CD4-positive, alpha-beta T cell treated with Interleukin-4 for 1 hour (primary cell): ENCODE measurements around the gene MAMLD1.
A peak's percentile ranks its signal among the peaks of the same experiment; 100 is the strongest.

Source experiments
- DNase-seq, 2 donors: peaks; one replicate each; pipeline ENCODE4 v3.0.0-alpha.2; 2020 to 2022

Gene MAMLD1

DNA sequence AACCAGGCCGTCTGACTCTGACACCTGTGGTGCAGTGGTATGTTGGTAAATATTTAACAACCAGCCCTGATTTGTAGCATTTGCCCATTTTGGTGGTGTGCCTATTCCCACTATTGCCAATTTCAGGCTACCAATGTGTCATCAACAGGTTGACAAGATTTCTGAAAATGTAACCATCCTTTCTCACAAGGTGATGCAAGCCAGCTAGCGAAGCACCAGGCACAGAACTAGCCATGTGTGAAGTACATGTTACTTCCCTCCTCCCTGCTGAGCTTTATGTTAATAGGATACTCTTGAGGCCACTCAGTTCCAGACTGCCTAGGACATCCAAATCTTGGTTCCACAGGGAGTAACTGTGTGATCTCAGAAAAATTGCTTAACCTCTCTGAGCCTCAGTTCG is 7.2 kb upstream of the MAMLD1 start:
- DNase-seq: no peak

DNA sequence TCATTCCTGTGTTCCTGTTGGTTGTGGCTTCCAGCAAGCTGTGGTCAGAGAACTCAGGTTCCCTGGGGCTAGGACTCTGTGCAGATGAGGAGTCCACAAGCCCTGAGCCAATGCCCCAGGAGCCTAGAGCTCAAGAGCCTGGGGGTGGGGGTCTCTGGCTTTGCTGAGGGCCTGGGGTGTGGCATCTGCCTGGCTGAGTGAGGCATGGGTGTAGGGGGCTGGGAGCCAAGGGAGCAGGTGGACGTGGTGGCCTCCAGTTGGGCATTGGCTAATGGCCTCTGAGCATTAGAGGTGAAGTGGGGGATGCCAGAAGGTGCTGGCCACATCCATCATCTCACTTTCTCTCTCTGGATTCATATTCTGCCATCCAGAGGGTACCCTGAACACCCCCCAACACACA is 5.3 kb upstream of the MAMLD1 start:
- DNase-seq: no peak

- DNase-seq: no peak
These were observed 4.5 kb upstream of the MAMLD1 start for GRCh38 chrX:150358651-150359050.

GRCh38 chrX:150360331-150360730 is 2.8 kb upstream of the MAMLD1 start:
- no peak for DNase-seq

DNA sequence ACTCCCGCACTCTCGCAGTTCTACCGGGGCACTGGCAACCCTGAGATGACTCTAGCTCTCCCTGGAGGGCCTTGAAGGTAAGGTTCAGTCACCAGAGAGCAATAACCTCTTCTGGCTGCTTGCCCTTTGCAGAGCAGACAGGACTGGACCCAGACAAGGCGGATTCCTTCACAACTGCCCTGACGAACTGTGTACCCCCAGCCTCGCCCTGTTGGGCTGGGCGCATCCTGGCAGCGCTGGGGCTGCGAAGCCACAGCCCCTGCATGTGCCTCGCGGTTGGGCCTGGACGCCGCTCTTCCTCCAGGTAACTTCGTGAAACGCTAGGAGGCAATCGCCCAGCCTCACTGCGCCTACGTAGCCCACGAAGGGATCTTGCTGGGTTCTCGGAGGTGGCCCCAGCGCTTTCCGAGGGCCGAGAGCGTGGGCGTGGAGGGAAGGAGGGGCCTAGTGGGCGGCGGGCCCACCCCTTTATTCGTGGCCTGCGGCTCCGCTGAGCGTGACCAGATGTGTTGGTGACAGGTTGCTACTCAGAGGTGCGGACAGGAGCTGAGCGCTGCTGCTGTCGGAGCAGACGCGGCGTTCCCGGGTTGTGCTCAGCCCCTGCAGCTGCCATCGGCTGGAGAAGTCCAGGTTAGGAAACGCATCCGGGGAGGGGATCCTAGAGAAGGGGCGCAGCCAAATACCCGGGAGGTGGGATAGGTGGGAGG is 1.9 kb upstream of the MAMLD1 start:
- DNase-seq: peak in 1 of 2 donors; percentile 36

DNA sequence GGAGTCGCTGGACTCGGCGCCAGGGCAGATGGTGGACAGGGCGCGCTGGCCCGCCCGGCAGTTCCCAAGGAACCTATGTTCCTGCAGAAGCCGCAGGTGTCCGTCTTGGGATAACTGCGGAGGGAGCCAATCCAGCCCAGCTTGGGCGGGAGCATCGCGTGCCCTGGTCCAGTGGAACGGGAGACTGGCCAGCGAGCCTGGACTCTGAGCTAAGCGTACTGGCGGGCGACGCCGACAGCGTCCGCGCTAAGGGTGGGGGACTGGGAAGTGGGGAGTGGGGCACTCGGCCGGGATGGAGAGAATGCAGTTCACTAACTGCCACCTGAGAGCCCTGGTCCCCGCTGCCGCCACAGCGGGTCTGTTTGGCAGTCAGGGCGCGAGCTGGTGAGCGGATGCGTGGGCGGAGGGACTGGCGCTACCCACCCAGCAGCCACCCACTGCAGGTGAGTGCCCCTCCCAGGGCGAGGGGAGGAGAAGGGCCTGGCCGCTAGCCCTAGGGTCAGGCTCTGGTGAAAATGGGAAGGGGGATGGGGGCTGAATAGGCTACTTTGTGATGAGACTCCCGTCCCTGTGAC is 1.3 kb upstream of the MAMLD1 start:
- DNase-seq: peak in 1 of 2 donors; percentile 10

- peak in 1 of 2 donors; percentile 2 for DNase-seq
These were observed 637 bp downstream of the MAMLD1 start for GRCh38 chrX:150363561-150364346.

- peak in 1 of 2 donors; percentile 8 for DNase-seq
These were observed 1.4 kb downstream of the MAMLD1 start for GRCh38 chrX:150364347-150365050.

- DNase-seq: peak; percentile 51 to 64
These were observed 2.2 kb downstream of the MAMLD1 start for GRCh38 chrX:150365051-150365989.

- DNase-seq: peak in 1 of 2 donors; percentile 6
These were observed 3.1 kb downstream of the MAMLD1 start for GRCh38 chrX:150365990-150366911.

- DNase-seq: peak in 1 of 2 donors; percentile 5
These were observed 3.9 kb downstream of the MAMLD1 start for GRCh38 chrX:150366951-150367545.

DNA sequence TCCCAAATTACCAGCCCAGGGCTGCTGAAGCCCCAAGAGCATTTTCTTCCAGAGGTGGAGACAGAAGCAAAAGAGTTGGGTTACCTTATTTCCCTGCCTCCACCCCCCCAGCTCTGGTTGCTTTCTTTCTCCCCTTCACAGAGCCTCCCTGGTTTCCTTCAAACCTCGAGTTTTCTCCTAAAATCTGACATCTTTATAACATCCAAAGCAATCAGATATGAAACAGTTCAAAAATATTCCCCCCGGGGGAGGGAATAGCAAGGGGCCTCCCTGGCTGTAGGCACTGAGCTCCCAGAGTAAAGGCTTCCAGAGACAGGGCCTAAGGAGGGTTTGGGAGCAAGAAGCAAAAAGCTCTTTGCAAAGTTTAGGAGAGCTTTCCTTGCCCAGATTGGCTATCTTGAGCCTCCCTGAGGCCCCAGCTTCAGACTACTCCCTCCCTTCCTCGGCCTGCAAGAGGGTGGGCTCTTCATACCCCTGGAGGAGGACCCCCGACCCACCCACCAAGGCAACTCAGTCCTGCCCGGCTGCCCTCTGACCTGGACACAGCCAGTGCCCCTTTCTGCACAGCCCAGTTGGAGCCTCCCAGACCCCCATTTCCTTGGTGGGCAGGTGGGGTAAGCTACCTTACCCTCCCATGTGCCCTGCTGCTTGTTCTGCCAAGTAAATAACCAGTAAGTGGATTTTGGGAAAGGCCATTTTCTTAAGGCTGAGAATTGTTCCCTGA is 7.6 kb downstream of the MAMLD1 start:
- DNase-seq: no peak

GRCh38 chrX:150371877-150372276 is 8.8 kb downstream of the MAMLD1 start:
- DNase-seq: no peak

- no peak for DNase-seq
These were observed 9.2 kb downstream of the MAMLD1 start for GRCh38 chrX:150372280-150372679.

DNA sequence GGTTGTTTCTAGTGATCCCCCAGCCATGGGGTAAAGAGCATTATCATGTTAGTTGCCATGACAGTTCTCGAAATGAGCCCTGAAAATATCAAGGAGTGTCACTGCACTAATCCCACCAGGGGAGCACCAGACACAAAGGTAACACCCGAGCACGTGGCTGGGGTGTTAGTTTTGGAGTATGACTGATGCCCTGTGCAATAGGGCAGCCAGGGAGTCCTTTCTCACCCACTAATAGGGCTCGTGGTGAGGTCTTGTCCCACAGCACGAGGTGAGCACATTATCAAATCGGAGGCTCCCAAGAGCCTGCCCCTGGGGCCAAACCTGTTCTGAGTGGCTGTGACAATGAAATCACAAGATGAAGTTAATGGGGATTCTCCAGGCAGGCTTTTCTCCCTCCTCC is 9.6 kb downstream of the MAMLD1 start:
- no peak for DNase-seq

GRCh38 chrX:150375243-150375770 is 12.2 kb downstream of the MAMLD1 start:
- no peak for DNase-seq

GRCh38 chrX:150377005-150377404 is 13.9 kb downstream of the MAMLD1 start:
- DNase-seq: no peak

DNA sequence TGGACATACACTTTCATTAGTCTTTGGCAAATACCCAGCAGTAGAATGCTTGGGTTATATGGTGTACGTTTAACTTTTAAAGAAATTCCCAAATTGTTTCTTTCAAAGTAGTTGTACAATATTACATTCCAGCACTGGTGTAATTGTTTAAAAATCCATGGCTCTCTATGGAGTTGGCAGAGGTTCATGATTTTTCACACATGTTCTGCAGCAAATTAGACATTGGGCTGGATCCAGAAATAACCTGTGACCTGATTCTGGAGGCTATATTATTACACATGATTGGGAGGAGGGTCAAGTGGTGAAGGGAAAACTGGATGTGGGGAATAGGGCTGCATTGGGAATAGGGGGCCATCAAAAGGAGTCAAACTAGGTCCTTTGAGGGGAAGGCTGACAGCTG is 41.9 kb downstream of the MAMLD1 start:
- DNase-seq: no peak

GRCh38 chrX:150405576-150405975 is 42.5 kb downstream of the MAMLD1 start:
- DNase-seq: no peak

GRCh38 chrX:150406596-150406995 is 43.5 kb downstream of the MAMLD1 start:
- no peak for DNase-seq
